Liver (tissue), 3 donors: ENCODE measurements around the gene MEIS2.

ENCODE experiments used
- CTCF ChIP-seq: fragments of 150-350 bp; IDR thresholded peaks from 2 replicates; pipeline ENCODE4 v1.5.1; 2017; ENCODE audit warnings: improper control_type of control experiment, low read depth, low read length; ENCODE audit not compliant: missing input control
- EGR1 ChIP-seq, 2 donors: IDR thresholded peaks; 2 replicates each; pipeline ENCODE4 v1.6.1; 2016 to 2018; ENCODE audit warnings: antibody characterized with exemption in 2 of 2, low read depth in 2 of 2
- GABPA ChIP-seq, 2 donors: IDR thresholded peaks in 1 of 2; conservative IDR thresholded peaks in 1 of 2; 2 replicates each; pipeline ENCODE4 v1.6.1; 2016; ENCODE audit warnings: antibody characterized with exemption in 2 of 2, mild to moderate bottlenecking in 1 of 2, moderate library complexity in 1 of 2
- MAX ChIP-seq: IDR thresholded peaks from 2 replicates; pipeline ENCODE4 v1.6.1; 2016; ENCODE audit warnings: antibody characterized with exemption
- NR2F2 ChIP-seq: IDR thresholded peaks from 2 replicates; pipeline ENCODE4 v1.6.1; 2016; ENCODE audit warnings: antibody characterized with exemption
- RAD21 ChIP-seq, 2 donors: IDR thresholded peaks; 2 replicates each; pipeline ENCODE4 v1.6.1; 2016; ENCODE audit warnings: antibody characterized with exemption in 2 of 2, mild to moderate bottlenecking in 2 of 2
- REST ChIP-seq: IDR thresholded peaks from 2 replicates; pipeline ENCODE4 v1.6.1; 2016; ENCODE audit warnings: antibody characterized with exemption, mild to moderate bottlenecking
- RXRA ChIP-seq, 2 donors: IDR thresholded peaks; 2 replicates each; pipeline ENCODE4 v1.6.1; 2017 to 2018; ENCODE audit warnings: antibody characterized with exemption in 2 of 2, mild to moderate bottlenecking in 1 of 2
- TAF1 ChIP-seq: conservative IDR thresholded peaks from 2 replicates; pipeline ENCODE4 v1.6.1; 2016; ENCODE audit warnings: antibody characterized with exemption, mild to moderate bottlenecking
- ZBTB33 ChIP-seq: IDR thresholded peaks from 2 replicates; pipeline ENCODE4 v1.6.1; 2016; ENCODE audit warnings: antibody characterized with exemption
- donor health status: healthy.
- donor health status: healthy.

GRCh38 chr15:36951731-36952247, 148.6 kb downstream of the MEIS2 start:
- TF ChIP-seq CTCF (no peak), REST (no peak), TAF1 (no peak), GABPA (IDR thresholded peaks at IDR 0.05 in 1 of 2, conservative IDR thresholded peaks at IDR 0.05 in 1 of 2) (no peak), EGR1 (IDR thresholded peaks at IDR 0.05; ENCODE audit: low read depth in 2 of 2) (no peak), ZBTB33 (no peak), NR2F2 (no peak), RXRA (IDR thresholded peaks at IDR 0.05) (no peak), RAD21 (IDR thresholded peaks at IDR 0.05) (no peak), MAX (no peak)
